GM12878 (cell line): ENCODE data around the gene PPL. TPM values are rescaled to one million over a fixed set of nuclear protein-coding genes. Genes with fewer than 3 reads are reported as not detected.
"Not testable (repeated sequence)": the region's sequence is repeated elsewhere in the genome, so short reads cannot be mapped to it uniquely, and the experiment has no call there.

ENCODE experiments used
- ATAC-seq: fragments of 200-7000 bp; cut with Tn5 transposase; 3 replicates; pipeline ENCODE4 v1.9.1; 2020; ENCODE audit warnings: mild to moderate bottlenecking, moderate library complexity
- BruUV-seq: library from RNA; stranded (reverse); fragments of 400-500 nt; replicated peaks from 2 replicates; lab custom pipeline; 2021; lab: Mats Ljungman, UMichigan
- CTCF ChIA-PET: fragments of 300-600 bp; sonication (Branson Sonifier 250); formaldehyde crosslinking; extraction: SDS; loops from one replicate; lab custom pipeline; 2021; ENCODE audit warnings: inconsistent platforms; lab: Yijun Ruan, JAX
- POLR2A ChIA-PET: fragments of 350-600 bp; formaldehyde crosslinking; extraction: SDS; loops from one replicate; lab custom pipeline; 2021; ENCODE audit warnings: inconsistent platforms; lab: Charles Lee
- RAD21 ChIA-PET: fragments of 300-600 bp; sonication (Branson Sonifier 250); formaldehyde crosslinking; loops from one replicate; lab custom pipeline; 2023; ENCODE audit warnings: antibody characterized with exemption; ENCODE audit not compliant: unreplicated experiment; lab: Charles Lee
- SMC1A ChIA-PET: fragments of 300-600 bp; sonication (Branson Sonifier 250); formaldehyde crosslinking; loops from one replicate; lab custom pipeline; 2023; ENCODE audit not compliant: unreplicated experiment, uncharacterized antibody; lab: Charles Lee
- DNase-seq: peaks from one replicate; pipeline ENCODE4 v3.0.0-alpha.2; 2011; ENCODE audit warnings: low read depth, low spot score
- FAIRE-seq: peaks from 3 replicates; lab custom pipeline; 2011; peaks lifted over from hg19 to GRCh38; lab: Jason Lieb, UNC
- H2AFZ ChIP-seq: 2 replicates; pipeline ENCODE4 v1.6.0; 2011; ENCODE audit warnings: low read depth, low read length, control low read depth; ENCODE audit not compliant: control insufficient read depth
- H3K27ac ChIP-seq: 2 replicates; pipeline ENCODE4 v1.5.1; 2011; ENCODE audit warnings: control low read depth; ENCODE audit not compliant: control insufficient read depth, insufficient read depth
- H3K27me3 ChIP-seq, 2 experiments: replicated peaks in 1 of 2; 2 replicates each; pipeline versions ENCODE4 v1.6.0 to v1.6.1; 2011; ENCODE audit warnings: low read length in 1 of 2; ENCODE audit not compliant: control insufficient read depth in 2 of 2, insufficient read depth in 2 of 2
- H3K36me3 ChIP-seq, 2 experiments: 2 replicates each; pipeline ENCODE4 v1.5.1; 2011; ENCODE audit warnings: low read length in 1 of 2; ENCODE audit not compliant: control insufficient read depth in 2 of 2, insufficient read depth in 2 of 2
- H3K4me1 ChIP-seq: 2 replicates; pipeline ENCODE4 v1.6.1; 2011; ENCODE audit warnings: mild to moderate bottlenecking, low read length, moderate library complexity, mixed read lengths; ENCODE audit not compliant: control insufficient read depth, insufficient read depth
- H3K4me2 ChIP-seq: 2 replicates; pipeline ENCODE4 v1.6.0; 2011; ENCODE audit warnings: control low read depth; ENCODE audit not compliant: control insufficient read depth, insufficient read depth
- H3K4me3 ChIP-seq: fragments of 200-600 bp; sonication (generic); 2 replicates; pipeline ENCODE4 v1.5.1; 2016
- H3K79me2 ChIP-seq: 2 replicates; pipeline ENCODE4 v1.6.0; 2011; ENCODE audit warnings: low read length; ENCODE audit not compliant: control insufficient read depth, insufficient read depth
- H3K9ac ChIP-seq: 2 replicates; pipeline ENCODE4 v1.8.0; 2011; ENCODE audit warnings: low read length, control low read depth, mixed read lengths; ENCODE audit not compliant: control insufficient read depth, insufficient read depth
- H3K9me3 ChIP-seq: replicated peaks from 3 replicates; pipeline ENCODE4 v1.5.1; 2011; ENCODE audit warnings: mild to moderate bottlenecking, low read length; ENCODE audit not compliant: control insufficient read depth, insufficient read depth
- H4K20me1 ChIP-seq: 2 replicates; pipeline ENCODE4 v1.6.0; 2011; ENCODE audit not compliant: control insufficient read depth, insufficient read depth
- CEBPB ChIP-seq, 2 experiments: fragments of 150-350 bp in 1 of 2; IDR thresholded peaks; 2 replicates each; pipeline ENCODE4 v1.6.1; 2012 to 2014; ENCODE audit warnings: low read depth in 2 of 2, low read length in 2 of 2, borderline replicate concordance in 1 of 2, inconsistent platforms in 1 of 2
- PAX5 ChIP-seq: IDR thresholded peaks from 2 replicates; pipeline ENCODE4 v1.6.1; 2011; ENCODE audit warnings: low read depth, low read length, borderline replicate concordance
- RBBP5 ChIP-seq: fragments of 200-600 bp; sonication (generic); conservative IDR thresholded peaks from 2 replicates; pipeline ENCODE4 v1.6.1; 2016
- SMC3 ChIP-seq: IDR thresholded peaks from 2 replicates; pipeline ENCODE4 v1.6.1; 2011; ENCODE audit warnings: low read length, improper control_type of control experiment, borderline replicate concordance
- SREBF1 ChIP-seq: IDR thresholded peaks from 2 replicates; pipeline ENCODE4 v1.6.1; 2012; ENCODE audit warnings: mild to moderate bottlenecking, low read length
- TCF12 ChIP-seq: IDR thresholded peaks from 2 replicates; pipeline ENCODE4 v1.6.1; 2011; ENCODE audit warnings: low read depth, mild to moderate bottlenecking, low read length
- ZNF274 ChIP-seq: IDR thresholded peaks from one replicate; pipeline ENCODE4 v1.8.0; 2011; ENCODE audit not compliant: insufficient read length, insufficient read depth
- WGBS: methylation state at CpG from one replicate; pipeline ENCODE4 v1.1.6; 2016; ENCODE audit warnings: low lambda C conversion rate; ENCODE audit not compliant: insufficient replicate concordance, insufficient coverage; ENCODE audit errors: missing lambda C conversion rate; 5-methylcytosine and 5-hydroxymethylcytosine counted together
- in situ Hi-C: fragments of 300-500 bp; cut with MboI; formaldehyde crosslinking; loops from 9 replicates; pipeline ENCODE4 v1.14.3; 2018; ENCODE audit warnings: mixed read lengths
- intact Hi-C: fragments of 100-400 bp; cut with micrococcal nuclease; formaldehyde crosslinking; loops from one replicate; pipeline ENCODE4 v1.14.2; 2022; ENCODE audit not compliant: unreplicated experiment
- polyA plus RNA-seq, 11 experiments: library from polyadenylated mRNA; depleted of rRNA in 4 of 11; unstranded in 6 of 11; stranded (reverse) in 5 of 11; fragments of >200 nt; fragmentation: Nextera tagmentation in 4 of 11; fragmentation: Illumina TruSeq in 1 of 11; extraction: Ambion mirVana in 4 of 11; extraction: Trizol in 1 of 11; gene quantifications; 1 replicate in 1 of 11; 2 replicates in 10 of 11; pipeline versions ENCODE4 v1.2.1 to v1.2.3, GENCODE V29; 2011 to 2016; ENCODE audit warnings: inconsistent platforms in 2 of 11, missing spikeins in 2 of 11, low read depth in 1 of 11
- total RNA-seq, 4 experiments: library from RNA; depleted of rRNA in 3 of 4; stranded (reverse); fragments of >200 nt in 3 of 4; fragmentation: Illumina TruSeq in 1 of 4; extraction: Trizol in 1 of 4; gene quantifications; 2 replicates each; pipeline versions ENCODE4 v1.2.1 to v1.2.3, GENCODE V29; 2013 to 2021
- TF ChIP-seq, protein P1 (sequence below): fragments of 450-650 bp; formaldehyde crosslinking; IDR thresholded peaks from 2 replicates; pipeline ENCODE4 v1.5.0; 2022; ENCODE audit warnings: mild to moderate bottlenecking, missing genetic modification characterization
- TF ChIP-seq, protein P2 (sequence below): IDR thresholded peaks from 2 replicates; pipeline ENCODE4 v1.6.1; 2011; ENCODE audit warnings: low read depth, mild to moderate bottlenecking, low read length, moderate library complexity, borderline replicate concordance; ENCODE audit errors: extremely low read depth
- TF ChIP-seq, protein P3 (sequence below): IDR thresholded peaks from 2 replicates; pipeline ENCODE4 v1.6.1; 2011; ENCODE audit warnings: borderline replicate concordance, low read depth, mild to moderate bottlenecking, moderate library complexity, low read length; ENCODE audit not compliant: insufficient read depth, poor library complexity, severe bottlenecking

PPL gene
- total and polyA plus RNA-seq, 10 of the 15 experiments (the other 5 are each of a cell fraction or from before 2014, with no cell fraction given) = 0.03 to 0.47 (median 0.05) TPM; not detected in 2

DNA sequence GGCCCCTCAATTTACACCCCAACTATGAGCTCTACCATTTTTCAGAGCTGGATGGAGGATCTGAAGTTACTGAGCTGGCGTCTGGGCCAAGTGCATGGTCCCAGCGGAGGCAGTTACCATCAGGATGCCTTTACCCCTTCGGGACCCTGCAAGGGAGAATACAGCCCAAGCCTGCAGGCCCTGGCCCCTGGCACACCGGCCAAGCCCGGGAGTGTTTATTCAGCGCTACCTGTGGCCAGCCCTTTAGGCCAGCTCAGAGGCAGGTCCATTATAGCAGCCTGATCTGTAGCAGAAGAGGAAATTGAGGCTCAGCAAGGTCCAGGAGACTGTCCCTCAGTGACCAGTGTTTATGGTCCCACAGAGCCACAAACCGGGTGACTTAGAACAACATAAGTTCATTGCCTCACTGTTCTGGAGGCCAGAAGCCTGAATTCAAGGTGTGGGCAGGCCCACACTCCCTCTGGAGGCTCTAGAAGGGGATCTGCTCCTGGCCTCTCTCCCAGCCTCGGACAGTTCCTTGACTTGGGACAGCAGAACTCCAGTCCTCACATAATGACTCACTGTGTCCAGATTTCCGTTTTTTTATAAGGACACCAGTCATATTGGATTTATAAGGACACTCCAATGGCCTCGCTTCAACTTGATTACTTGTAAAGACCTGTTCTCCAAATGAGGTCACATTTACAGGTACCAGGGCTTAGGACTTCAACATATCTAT, 29.9 kb upstream of the PPL start:
- ATAC-seq = no peak

DNA sequence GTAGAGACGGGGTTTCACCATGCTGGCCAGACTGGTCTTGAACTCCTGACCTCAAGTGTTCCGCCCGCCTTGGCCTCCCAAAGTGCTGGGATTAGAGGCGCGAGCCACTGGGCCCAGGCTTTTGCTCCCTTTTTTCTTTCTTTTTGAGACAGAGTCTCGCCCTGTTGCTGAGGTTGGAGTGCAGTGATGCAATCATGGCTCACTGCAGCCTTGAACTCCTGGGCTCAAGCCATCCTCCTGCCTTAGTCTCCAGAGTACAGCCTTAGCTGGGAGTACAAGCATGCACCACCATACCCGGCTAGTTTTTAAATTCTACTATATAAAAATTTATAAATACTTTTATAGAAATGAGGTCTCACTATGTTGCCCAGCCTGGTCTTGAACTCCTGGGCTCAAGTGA, 26.6 kb upstream of the PPL start:
- H3K9me3 ChIP-seq, H3K4me3 ChIP-seq, SMC1A ChIA-PET, H3K79me2 ChIP-seq, H3K9ac ChIP-seq, ATAC-seq, H4K20me1 ChIP-seq, H3K4me1 ChIP-seq, in situ Hi-C loops, H3K27ac ChIP-seq, DNase-seq, H3K36me3 ChIP-seq, BruUV-seq, FAIRE-seq, POLR2A ChIA-PET, H3K4me2 ChIP-seq, RAD21 ChIA-PET, H3K27me3 ChIP-seq, intact Hi-C loops, H2AFZ ChIP-seq: not testable (repeated sequence)
- CTCF ChIA-PET = interaction anchor here (1.4 kb wide), 1 partner anchor 9 kb away, joined by 3 read pairs; no protein-coding TSS in a partner anchor
- WGBS = 58% methylated on average over 7 of the region's 7 CpGs

More for the DNA sequence above, 29.9 kb upstream of the PPL start:
- Histone ChIP-seq H3K9me3 (no peaks in the 10 kb centered on the region), H3K79me2 (no peaks in the 10 kb centered on the region), H3K27ac (no peak overlapping the region), H4K20me1 (no peaks in the 10 kb centered on the region), H3K4me2 (no peak overlapping the region), H3K9ac (no peak overlapping the region), H3K4me3 (no peak overlapping the region), H2AFZ (no peak overlapping the region), H3K36me3 (no peaks in the 10 kb centered on the region), H3K27me3 (no peaks in the 10 kb centered on the region; a peak in 2 of 4 replicates), H3K4me1 (no peaks in the 10 kb centered on the region)
- no TSS peak for BruUV-seq
- FAIRE-seq (no peak), DNase-seq (no peak)
- WGBS = 27% methylated on average over 10 of the region's 10 CpGs
- SMC1A ChIA-PET = no interaction called here
- in situ Hi-C loops (no loop called here), intact Hi-C loops (no loop called here)
- no peak for TF ChIP-seq CEBPB (IDR thresholded peaks at IDR 0.05; ENCODE audit: borderline replicate concordance in 1 of 2, low read depth in 2 of 2, low read length in 2 of 2)
- TF ChIP-seq, protein P1, sequence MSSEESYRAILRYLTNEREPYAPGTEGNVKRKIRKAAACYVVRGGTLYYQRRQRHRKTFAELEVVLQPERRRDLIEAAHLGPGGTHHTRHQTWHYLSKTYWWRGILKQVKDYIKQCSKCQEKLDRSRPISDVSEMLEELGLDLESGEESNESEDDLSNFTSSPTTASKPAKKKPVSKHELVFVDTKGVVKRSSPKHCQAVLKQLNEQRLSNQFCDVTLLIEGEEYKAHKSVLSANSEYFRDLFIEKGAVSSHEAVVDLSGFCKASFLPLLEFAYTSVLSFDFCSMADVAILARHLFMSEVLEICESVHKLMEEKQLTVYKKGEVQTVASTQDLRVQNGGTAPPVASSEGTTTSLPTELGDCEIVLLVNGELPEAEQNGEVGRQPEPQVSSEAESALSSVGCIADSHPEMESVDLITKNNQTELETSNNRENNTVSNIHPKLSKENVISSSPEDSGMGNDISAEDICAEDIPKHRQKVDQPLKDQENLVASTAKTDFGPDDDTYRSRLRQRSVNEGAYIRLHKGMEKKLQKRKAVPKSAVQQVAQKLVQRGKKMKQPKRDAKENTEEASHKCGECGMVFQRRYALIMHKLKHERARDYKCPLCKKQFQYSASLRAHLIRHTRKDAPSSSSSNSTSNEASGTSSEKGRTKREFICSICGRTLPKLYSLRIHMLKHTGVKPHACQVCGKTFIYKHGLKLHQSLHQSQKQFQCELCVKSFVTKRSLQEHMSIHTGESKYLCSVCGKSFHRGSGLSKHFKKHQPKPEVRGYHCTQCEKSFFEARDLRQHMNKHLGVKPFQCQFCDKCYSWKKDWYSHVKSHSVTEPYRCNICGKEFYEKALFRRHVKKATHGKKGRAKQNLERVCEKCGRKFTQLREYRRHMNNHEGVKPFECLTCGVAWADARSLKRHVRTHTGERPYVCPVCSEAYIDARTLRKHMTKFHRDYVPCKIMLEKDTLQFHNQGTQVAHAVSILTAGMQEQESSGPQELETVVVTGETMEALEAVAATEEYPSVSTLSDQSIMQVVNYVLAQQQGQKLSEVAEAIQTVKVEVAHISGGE (CRISPR knock-in tag) = no peak
- no peak for TF ChIP-seq PAX5
- TF ChIP-seq TCF12 = no peak
- TF ChIP-seq ZNF274 = no peak
- TF ChIP-seq, protein P2, sequence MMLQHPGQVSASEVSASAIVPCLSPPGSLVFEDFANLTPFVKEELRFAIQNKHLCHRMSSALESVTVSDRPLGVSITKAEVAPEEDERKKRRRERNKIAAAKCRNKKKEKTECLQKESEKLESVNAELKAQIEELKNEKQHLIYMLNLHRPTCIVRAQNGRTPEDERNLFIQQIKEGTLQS = no peak
- TF ChIP-seq, protein P3, sequence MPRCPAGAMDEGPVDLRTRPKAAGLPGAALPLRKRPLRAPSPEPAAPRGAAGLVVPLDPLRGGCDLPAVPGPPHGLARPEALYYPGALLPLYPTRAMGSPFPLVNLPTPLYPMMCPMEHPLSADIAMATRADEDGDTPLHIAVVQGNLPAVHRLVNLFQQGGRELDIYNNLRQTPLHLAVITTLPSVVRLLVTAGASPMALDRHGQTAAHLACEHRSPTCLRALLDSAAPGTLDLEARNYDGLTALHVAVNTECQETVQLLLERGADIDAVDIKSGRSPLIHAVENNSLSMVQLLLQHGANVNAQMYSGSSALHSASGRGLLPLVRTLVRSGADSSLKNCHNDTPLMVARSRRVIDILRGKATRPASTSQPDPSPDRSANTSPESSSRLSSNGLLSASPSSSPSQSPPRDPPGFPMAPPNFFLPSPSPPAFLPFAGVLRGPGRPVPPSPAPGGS = no peak
- TF ChIP-seq SREBF1 = no peak
- TF ChIP-seq RBBP5 = no peak
- TF ChIP-seq SMC3 = no peak
- CTCF ChIA-PET = no interaction called here
- RAD21 ChIA-PET = interaction anchor here (0.6 kb wide), 1 partner anchor 11 kb away, joined by 3 read pairs; no protein-coding TSS in a partner anchor
- POLR2A ChIA-PET = no interaction called here
